H1 (cell line): Measurements from ENCODE around the gene ZNF777. TPM values are rescaled to one million over a fixed set of nuclear protein-coding genes. Genes with fewer than 3 reads are reported as not detected.

Experiments used
- CTCF ChIA-PET: fragments of 300-600 bp; sonication (Branson Sonifier 250); formaldehyde crosslinking; loops from one replicate; lab custom pipeline; 2021; ENCODE audit not compliant: partially characterized antibody; lab: Charles Lee
- POLR2A ChIA-PET: fragments of 300-600 bp; sonication (Branson Sonifier 250); formaldehyde crosslinking; loops from one replicate; lab custom pipeline; 2021; ENCODE audit warnings: inconsistent platforms; ENCODE audit not compliant: partially characterized antibody; lab: Charles Lee
- DNase-seq, 2 experiments: peaks; one replicate each; pipeline versions ENCODE4 v3.0.0 to v3.0.0-alpha.2; 2010 to 2022; ENCODE audit warnings: low spot score in 2 of 2, low read depth in 1 of 2, mixed read lengths in 1 of 2
- FAIRE-seq: peaks from 2 replicates; lab custom pipeline; 2011; peaks lifted over from hg19 to GRCh38; lab: Jason Lieb, UNC
- H2AFZ ChIP-seq: 2 replicates; pipeline ENCODE4 v1.8.1; 2012; ENCODE audit warnings: low read length, inconsistent platforms
- H2AK5ac ChIP-seq: 2 replicates; pipeline ENCODE4 v1.6.1; 2013; ENCODE audit warnings: low read depth, low read length
- H2BK120ac ChIP-seq: replicated peaks from 2 replicates; pipeline ENCODE3; 2013; ENCODE audit warnings: low read depth, low read length, inconsistent platforms
- H2BK12ac ChIP-seq: 2 replicates; pipeline ENCODE4 v1.6.1; 2013; ENCODE audit warnings: low read depth, low read length
- H2BK15ac ChIP-seq: 2 replicates; pipeline ENCODE4 v1.6.1; 2013; ENCODE audit warnings: low read length
- H2BK20ac ChIP-seq: 2 replicates; pipeline ENCODE4 v1.6.1; 2013; ENCODE audit warnings: low read length
- H2BK5ac ChIP-seq: 2 replicates; pipeline ENCODE4 v1.6.1; 2013; ENCODE audit warnings: low read depth, low read length
- H3K14ac ChIP-seq: 2 replicates; pipeline ENCODE4 v1.6.1; 2013; ENCODE audit warnings: inconsistent platforms; ENCODE audit not compliant: insufficient read length
- H3K18ac ChIP-seq: 2 replicates; pipeline ENCODE4 v1.6.1; 2013; ENCODE audit warnings: low read length; ENCODE audit errors: extremely low read depth
- H3K23ac ChIP-seq: 2 replicates; pipeline ENCODE4 v1.6.1; 2013; ENCODE audit warnings: inconsistent platforms; ENCODE audit not compliant: insufficient read length
- H3K23me2 ChIP-seq: 2 replicates; pipeline ENCODE4 v1.6.1; 2013; ENCODE audit warnings: low read depth, low read length
- H3K27ac ChIP-seq: 2 replicates; pipeline ENCODE4 v1.6.1; 2011; ENCODE audit warnings: low read depth, low read length, inconsistent platforms
- H3K27me3 ChIP-seq, 4 experiments: replicated peaks in 1 of 4; 1 replicate in 1 of 4; 2 replicates in 3 of 4; pipeline versions ENCODE4 v1.6.1 to v1.8.1; 2011 to 2013; ENCODE audit warnings: low read length in 3 of 4, mild to moderate bottlenecking in 3 of 4, inconsistent platforms in 2 of 4, mixed read lengths in 2 of 4, moderate library complexity in 1 of 4; ENCODE audit not compliant: control insufficient read depth in 3 of 4, insufficient read depth in 3 of 4; ENCODE audit errors: extremely low read depth in 1 of 4
- H3K36me3 ChIP-seq, 4 experiments: 2 replicates each; pipeline versions ENCODE4 v1.6.1 to v1.8.1; 2011 to 2013; ENCODE audit warnings: mild to moderate bottlenecking in 4 of 4, low read length in 3 of 4, moderate library complexity in 2 of 4, control low read depth in 1 of 4, inconsistent platforms in 1 of 4; ENCODE audit not compliant: insufficient read depth in 4 of 4, control insufficient read depth in 2 of 4
- H3K4ac ChIP-seq: replicated peaks from 2 replicates; pipeline ENCODE3; 2013; ENCODE audit warnings: low read length, low read depth, mixed read lengths, inconsistent platforms; ENCODE audit not compliant: insufficient read length
- H3K4me1 ChIP-seq, 4 experiments: replicated peaks in 1 of 4; 1 replicate in 1 of 4; 2 replicates in 3 of 4; pipeline versions ENCODE4 v1.6.1 to v1.8.1; 2011 to 2013; ENCODE audit warnings: low read length in 3 of 4, inconsistent platforms in 2 of 4, mixed read lengths in 1 of 4; ENCODE audit not compliant: insufficient read depth in 4 of 4, control insufficient read depth in 3 of 4
- H3K4me2 ChIP-seq, 2 experiments: 2 replicates each; pipeline versions ENCODE4 v1.6.1 to v1.8.1; 2011 to 2013; ENCODE audit warnings: low read depth in 2 of 2, low read length in 2 of 2, control low read depth in 1 of 2, inconsistent platforms in 1 of 2, mild to moderate bottlenecking in 1 of 2; ENCODE audit not compliant: insufficient read depth in 1 of 2
- H3K4me3 ChIP-seq, 4 experiments: fragments of 200-600, 300-600 bp in 1 of 4; sonication (generic), shearing (Covaris generic), sonication (Bioruptor Twin) in 1 of 4; 2 replicates each; pipeline versions ENCODE4 v1.5.1 to v1.8.1; 2011 to 2016; ENCODE audit warnings: low read length in 4 of 4, low read depth in 3 of 4, control low read depth in 2 of 4, inconsistent platforms in 2 of 4, mild to moderate bottlenecking in 2 of 4, mixed read lengths in 1 of 4, moderate library complexity in 1 of 4; ENCODE audit not compliant: insufficient read depth in 2 of 4; ENCODE audit errors: extremely low read depth in 1 of 4
- H3K56ac ChIP-seq: replicated peaks from 2 replicates; pipeline ENCODE3; 2013; ENCODE audit warnings: low read depth, mild to moderate bottlenecking, mixed read lengths, low read length, inconsistent platforms; ENCODE audit not compliant: insufficient read length
- H3K79me1 ChIP-seq: 2 replicates; pipeline ENCODE4 v1.6.1; 2013; ENCODE audit warnings: low read depth, low read length, control low read depth
- H3K79me2 ChIP-seq, 2 experiments: 2 replicates each; pipeline versions ENCODE4 v1.6.1 to v1.8.1; 2012 to 2013; ENCODE audit warnings: low read length in 2 of 2, mild to moderate bottlenecking in 2 of 2, inconsistent platforms in 1 of 2; ENCODE audit not compliant: insufficient read depth in 2 of 2, control insufficient read depth in 1 of 2
- H3K9ac ChIP-seq, 4 experiments: replicated peaks in 1 of 4; 1 replicate in 1 of 4; 2 replicates in 3 of 4; pipeline versions ENCODE4 v1.6.1 to v1.8.1; 2011 to 2013; ENCODE audit warnings: low read depth in 3 of 4, low read length in 3 of 4, control low read depth in 2 of 4, mild to moderate bottlenecking in 2 of 4, moderate library complexity in 2 of 4, inconsistent platforms in 1 of 4; ENCODE audit errors: extremely low read depth in 1 of 4
- H3K9me3 ChIP-seq, 2 experiments: 2 replicates each; pipeline versions ENCODE4 v1.6.1 to v1.8.1; 2012 to 2013; ENCODE audit warnings: mild to moderate bottlenecking in 2 of 2, moderate library complexity in 2 of 2, control low read depth in 1 of 2, inconsistent platforms in 1 of 2, low read depth in 1 of 2, low read length in 1 of 2, mixed read lengths in 1 of 2; ENCODE audit not compliant: insufficient read depth in 2 of 2
- H4K20me1 ChIP-seq, 2 experiments: replicated peaks in 1 of 2; 2 replicates each; pipeline versions ENCODE3 to v1.8.1; 2011 to 2013; ENCODE audit warnings: inconsistent platforms in 2 of 2, low read length in 2 of 2, mild to moderate bottlenecking in 1 of 2; ENCODE audit not compliant: insufficient read depth in 2 of 2, control insufficient read depth in 1 of 2
- H4K5ac ChIP-seq: 2 replicates; pipeline ENCODE4 v1.6.1; 2013; ENCODE audit warnings: low read length, low read depth, mixed read lengths, inconsistent platforms; ENCODE audit not compliant: insufficient read length
- H4K8ac ChIP-seq: 2 replicates; pipeline ENCODE4 v1.8.0; 2013; ENCODE audit warnings: mild to moderate bottlenecking, moderate library complexity, low read length, inconsistent platforms; ENCODE audit not compliant: insufficient read depth; ENCODE audit errors: extremely low read depth
- H4K91ac ChIP-seq: replicated peaks from 2 replicates; pipeline ENCODE3; 2013; ENCODE audit warnings: low read length, mixed read lengths, inconsistent platforms; ENCODE audit not compliant: insufficient read length
- CREB1 ChIP-seq: IDR thresholded peaks from 2 replicates; pipeline ENCODE4 v1.6.1; 2012; ENCODE audit warnings: inconsistent platforms
- GABPA ChIP-seq: IDR thresholded peaks from 2 replicates; pipeline ENCODE4 v1.6.1; 2011; ENCODE audit warnings: mild to moderate bottlenecking, low read length, moderate library complexity, borderline replicate concordance; ENCODE audit not compliant: insufficient read depth
- PHF8 ChIP-seq: fragments of 200-600 bp; sonication (generic); conservative IDR thresholded peaks from 2 replicates; pipeline ENCODE4 v1.7.1; 2012; ENCODE audit warnings: low read depth, mild to moderate bottlenecking, inconsistent platforms, low read length, moderate library complexity
- USF2 ChIP-seq: IDR thresholded peaks from 2 replicates; pipeline ENCODE4 v1.6.1; 2011; ENCODE audit warnings: low read length, improper control_type of control experiment
- WGBS, 2 experiments: shearing (Covaris generic) in 1 of 2; methylation state at CpG; one replicate each; pipeline versions ENCODE4 v1.1.6 to v1.1.7; 2013 to 2015; ENCODE audit warnings: low lambda C conversion rate in 2 of 2, mixed read lengths in 2 of 2, inconsistent platforms in 1 of 2, low coverage in 1 of 2, missing lambda C conversion rate in 1 of 2; ENCODE audit not compliant: insufficient replicate concordance in 2 of 2, insufficient coverage in 1 of 2, insufficient read length in 1 of 2; ENCODE audit errors: extremely low coverage in 1 of 2, missing lambda C conversion rate in 1 of 2; 5-methylcytosine and 5-hydroxymethylcytosine counted together
- long read RNA-seq, 2 experiments: library from RNA in 1 of 2; library from capped mRNA in 1 of 2; stranded (forward); transcript quantifications; one replicate each; pipeline ENCODE4 v2.0.0, GENCODE V29; 2021; ENCODE audit warnings: inconsistent platforms in 1 of 2
- polyA minus RNA-seq, 3 experiments: library from RNA; depleted of rRNA, polyadenylated mRNA; stranded (reverse); fragments of >200 nt; gene quantifications; 1 replicate in 2 of 3; 2 replicates in 1 of 3; pipeline ENCODE4 v1.2.3, GENCODE V29; 2011
- polyA plus RNA-seq, 7 experiments: library from polyadenylated mRNA; depleted of rRNA in 3 of 7; stranded (reverse) in 5 of 7; unstranded in 2 of 7; fragments of >200 nt in 5 of 7; fragments of 200-250 nt in 2 of 7; gene quantifications; 1 replicate in 5 of 7; 2 replicates in 1 of 7; 4 replicates in 1 of 7; pipeline versions ENCODE4 v1.2.1 to v1.2.3, GENCODE V29; 2011 to 2013; ENCODE audit warnings: missing spikeins in 2 of 7, mixed read lengths in 2 of 7
- total RNA-seq: library from RNA; stranded (reverse); fragmentation: NEBNext Ultra II Directional; extraction: Animal tissue kit (Norgen Biotek cat#: 25700); gene quantifications from 2 replicates; pipeline ENCODE4 v1.2.1, GENCODE V29; 2021

Gene ZNF777
- total RNA-seq (10.1 and 11.2 TPM in 2 replicates), polyA plus RNA-seq (2011; rRNA removed) (8.0 and 9.4 TPM in 2 replicates), polyA minus RNA-seq (2011; rRNA and poly(A)+ RNA removed) (4.1 and 4.3 TPM in 2 replicates)
- polyA plus RNA-seq (2011; cell fraction: cytosol; rRNA removed) = 7.3 TPM
- polyA plus RNA-seq (2011; cell fraction: nucleus; rRNA removed) = 6.9 TPM
- 5.7 to 11.4 TPM (median 9.2 TPM) in 4 replicates for polyA plus RNA-seq (2012, experiment 1 of 2)
- 6.2 TPM for polyA plus RNA-seq (2012, experiment 2 of 2)
- polyA plus RNA-seq (2013, experiment 1 of 2) = 6.5 TPM
- polyA plus RNA-seq (2013, experiment 2 of 2) = 6.1 TPM
- 9.1 TPM for polyA minus RNA-seq (2011; cell fraction: cytosol; rRNA and poly(A)+ RNA removed)
- 4.5 TPM for polyA minus RNA-seq (2011; cell fraction: nucleus; rRNA and poly(A)+ RNA removed)
- long read RNA-seq, experiment 1, partial matches to known transcripts = 7 of 7 reads
- long read RNA-seq, experiment 1, other reads (novel, unspliced or antisense) = 0 of 7 reads
- long read RNA-seq, experiment 2 = 0 reads

GRCh38 chr7:149460493-149461277 lies at the start of gene ZNF777:
Gene ZNF777, minus strand, starts transcription at chr7:149461062. Its CDS starts 5,040 bp downstream, at chr7:149456022.
- no peaks in the 10 kb centered on the region for H3K79me1 ChIP-seq
- FAIRE-seq = no peak
- H4K8ac ChIP-seq = peak within 1 kb of the TSS; percentile 87
- H2BK15ac ChIP-seq = 0 out of 2 replicates have a peak within 1 kb of the TSS, but pooled peaks have one; percentile 88
- no peaks in the 10 kb centered on the region; a peak in 1 of 7 replicates for H3K4me1 ChIP-seq
- H2BK20ac ChIP-seq = no peak within 1 kb of the TSS
- H2AFZ ChIP-seq = peak within 1 kb of the TSS; percentile 99
- DNase-seq = peak; percentile 33 to 82
- no peak within 1 kb of the TSS for H2AK5ac ChIP-seq
- no peak within 1 kb of the TSS for H2BK120ac ChIP-seq
- peak within 1 kb of the TSS; percentile 30 to 89 (median 58); a peak in 6 of 7 replicates for H3K9ac ChIP-seq
- peak within 1 kb of the TSS; percentile 7 for H3K18ac ChIP-seq
- no peak within 1 kb of the TSS for H4K5ac ChIP-seq
- H3K79me2 ChIP-seq = peaks cover 0 to 10% of the 10 kb centered on the region in 2 experiments; a peak in 1 of 4 replicates
- peak within 1 kb of the TSS; percentile 65 to 74 (median 66) for H3K4me3 ChIP-seq
- H3K14ac ChIP-seq = no peak within 1 kb of the TSS
- peaks cover 9% of the 10 kb centered on the region for H3K23me2 ChIP-seq
- H3K23ac ChIP-seq = no peak within 1 kb of the TSS
- H2BK12ac ChIP-seq = 0 out of 2 replicates have a peak within 1 kb of the TSS, but pooled peaks have one; percentile 39
- H4K91ac ChIP-seq = no peak within 1 kb of the TSS
- peaks cover 5 to 9% of the 10 kb centered on the region in 2 experiments for H4K20me1 ChIP-seq
- H3K9me3 ChIP-seq = no peaks in the 10 kb centered on the region
- H3K4me2 ChIP-seq = peak within 1 kb of the TSS; percentile 81 to 87
- no peak within 1 kb of the TSS for H2BK5ac ChIP-seq
- H3K56ac ChIP-seq = peak within 1 kb of the TSS; percentile 32
- CTCF ChIA-PET = interaction anchor here (0.7 to 3.0 kb wide), 19 partner anchors 14 to 199 kb away, joined by 3 to 12 read pairs (median 3); partner anchors contain the start of gene ZNF783
- POLR2A ChIA-PET = interaction anchor here (0.7 to 3.8 kb wide), 11 partner anchors 7 to 266 kb away, joined by 3 to 27 read pairs (median 4); partner anchors contain the start of gene ZNF282
- 1% methylated on average over 38 of the region's 64 CpGs; no CpG with 5 or more reads in 1 of the 2 experiments for WGBS, 2 experiments
- H3K27me3 ChIP-seq = peaks cover 4 to 25% (median 20%) of the 10 kb centered on the region in 4 experiments
- no peak within 1 kb of the TSS for H3K4ac ChIP-seq
- peaks cover 0 to under 1% (median 0%) of the 10 kb centered on the region in 4 experiments; a peak in 1 of 8 replicates for H3K36me3 ChIP-seq
- no peak within 1 kb of the TSS for H3K27ac ChIP-seq
- 0 out of 2 replicates have a peak, but pooled peaks have one; percentile 14 for TF ChIP-seq GABPA
- peak; percentile 70 for TF ChIP-seq PHF8
- no peak for TF ChIP-seq USF2
- TF ChIP-seq CREB1 = 0 out of 2 replicates have a peak, but pooled peaks have one; percentile 36
